T-cell (primary cell): Measurements from ENCODE around the gene CNIH4. TPM values are rescaled to one million over a fixed set of nuclear protein-coding genes. Genes with fewer than 3 reads are reported as not detected.

Experiments
- ATAC-seq, 4 experiments: fragments of 200-7000 bp in 3 of 4; fragments of 150-1000 bp in 1 of 4; cut with Tn5 transposase; replicated peaks in 1 of 4; 1 replicate in 3 of 4; 2 replicates in 1 of 4; pipeline ENCODE4 v1.10.0; 2021; ENCODE audit warnings: moderate library complexity in 3 of 4, mild to moderate bottlenecking in 2 of 4, moderate number of reproducible peaks in 1 of 4
- CTCF ChIA-PET, 2 donors: fragments of 300-600 bp; sonication (Branson Sonifier 250); formaldehyde crosslinking; loops; one replicate each; lab custom pipeline; 2022; ENCODE audit warnings: antibody characterized with exemption in 2 of 2; lab: Charles Lee
- POLR2A ChIA-PET, 2 donors: fragments of 300-600 bp; sonication (Branson Sonifier 250); formaldehyde crosslinking; loops; one replicate each; lab custom pipeline; 2022; ENCODE audit warnings: antibody characterized with exemption in 2 of 2; lab: Charles Lee
- DNase-seq, 35 experiments: peaks; one replicate each; pipeline versions ENCODE4 v3.0.0 to v3.0.0-alpha.2; 2013 to 2023
- H3K27ac ChIP-seq: one replicate; pipeline ENCODE4 v1.5.1; 2013; ENCODE audit warnings: low read length
- H3K27me3 ChIP-seq, 2 experiments: replicated peaks in 1 of 2; 1 replicate in 1 of 2; 2 replicates in 1 of 2; pipeline versions ENCODE4 v1.6.1 to v1.7.0; 2013; ENCODE audit warnings: low read length in 1 of 2, mixed read lengths in 1 of 2; ENCODE audit not compliant: control insufficient read depth in 2 of 2, insufficient read depth in 2 of 2; ENCODE audit errors: extremely low read depth in 1 of 2
- H3K36me3 ChIP-seq, 2 donors: 1 replicate in 1 of 2; 2 replicates in 1 of 2; pipeline versions ENCODE4 v1.6.1 to v1.7.0; 2013; ENCODE audit warnings: low read length in 1 of 2; ENCODE audit not compliant: control insufficient read depth in 2 of 2, insufficient read depth in 1 of 2; ENCODE audit errors: extremely low read depth in 1 of 2
- H3K4me1 ChIP-seq, 2 experiments: 1 replicate in 1 of 2; 2 replicates in 1 of 2; pipeline versions ENCODE4 v1.6.1 to v1.7.0; 2013; ENCODE audit warnings: low read length in 2 of 2, mixed read lengths in 1 of 2; ENCODE audit not compliant: insufficient read depth in 2 of 2, control insufficient read depth in 1 of 2; ENCODE audit errors: extremely low read depth in 1 of 2
- H3K4me3 ChIP-seq, 2 donors: 1 replicate in 1 of 2; 2 replicates in 1 of 2; pipeline versions ENCODE4 v1.5.1 to v1.7.0; 2013; ENCODE audit warnings: mild to moderate bottlenecking in 2 of 2, low read length in 1 of 2, moderate library complexity in 1 of 2; ENCODE audit not compliant: control insufficient read depth in 1 of 2; ENCODE audit errors: extremely low read depth in 1 of 2
- H3K9me3 ChIP-seq: 2 replicates; pipeline ENCODE4 v1.7.0; 2013
- H3K27ac Mint-ChIP-seq, 2 donors: one replicate each; pipeline ENCODE4 v1.8.0; 2020 to 2021; ENCODE audit warnings: mild to moderate bottlenecking in 2 of 2, mixed read lengths in 2 of 2
- H3K27me3 Mint-ChIP-seq, 2 donors: one replicate each; pipeline ENCODE4 v1.8.0; 2021 to 2022; ENCODE audit warnings: mixed read lengths in 2 of 2
- H3K36me3 Mint-ChIP-seq: one replicate; pipeline ENCODE4 v1.8.0; 2021; ENCODE audit warnings: mixed read lengths
- H3K4me1 Mint-ChIP-seq, 3 donors: one replicate each; pipeline ENCODE4 v1.8.0; 2020 to 2022; ENCODE audit warnings: mixed read lengths in 3 of 3, mild to moderate bottlenecking in 1 of 3
- H3K4me3 Mint-ChIP-seq, 3 donors: one replicate each; pipeline ENCODE4 v1.8.0; 2020 to 2022; ENCODE audit warnings: mild to moderate bottlenecking in 3 of 3, mixed read lengths in 3 of 3, moderate library complexity in 3 of 3
- H3K9me3 Mint-ChIP-seq, 3 donors: one replicate each; pipeline ENCODE4 v1.8.0; 2020 to 2022; ENCODE audit warnings: mixed read lengths in 3 of 3
- WGBS: methylation state at CpG from one replicate; pipeline ENCODE4 v1.1.5; 2013; ENCODE audit warnings: missing lambda C conversion rate; ENCODE audit not compliant: insufficient coverage; 5-methylcytosine and 5-hydroxymethylcytosine counted together
- total RNA-seq, 35 experiments: library from RNA in 6 of 35; stranded (reverse) in 6 of 35; fragments of 120-200 nt in 1 of 35; gene quantifications; one replicate each; pipeline versions ENCODE4 v1.2.1 to v1.2.4 and lab custom pipeline; 2013 to 2026

The CNIH4 gene
- total RNA-seq, 5 donors from 2014 or later (not counting 1 experiment from before 2014, with no cell fraction given): 25.9 to 40.9 (median 38.8) TPM

GRCh38 chr1:224321706-224322105, 35.0 kb upstream of the CNIH4 start:
- Histone ChIP-seq H3K36me3 (peaks cover 4 to 20% of the 10 kb centered on the region in 2 donors), H3K4me1 (peaks cover 0 to under 1% of the 10 kb centered on the region in 2 experiments), H3K4me3 (no peak overlapping the region), H3K27ac (no peak overlapping the region), H3K9me3 (no peaks in the 10 kb centered on the region), H3K27me3 (no peaks in the 10 kb centered on the region)
- ChIA-PET POLR2A (interaction anchor here in 1 of 2 donors (0.6 kb wide), 1 partner anchor 602 kb away, joined by 7 read pairs; no protein-coding TSS in a partner anchor), CTCF (interaction anchor here in 1 of 2 donors (0.7 kb wide), 1 partner anchor 9 kb away, joined by 5 read pairs; no protein-coding TSS in a partner anchor)
- Mint-ChIP-seq H3K9me3 (no peaks in the 10 kb centered on the region), H3K27me3 (no peaks in the 10 kb centered on the region), H3K4me1 (peaks cover 22 to 35% (median 31%) of the 10 kb centered on the region in 3 donors), H3K4me3 (no peak overlapping the region), H3K27ac (no peak overlapping the region), H3K36me3 (peaks cover 13% of the 10 kb centered on the region)
- DNase-seq: no peak
- no peak for ATAC-seq
- WGBS: no CpG with 5 or more reads among the region's 2 CpGs

- DNase-seq (no peak), ATAC-seq (no peak)
- Histone ChIP-seq H3K27me3 (no peaks in the 10 kb centered on the region), H3K4me1 (peaks cover 17 to 20% of the 10 kb centered on the region in 2 experiments), H3K9me3 (no peaks in the 10 kb centered on the region), H3K36me3 (peaks cover 4 to 21% of the 10 kb centered on the region in 2 donors), H3K27ac (no peak overlapping the region), H3K4me3 (no peak overlapping the region)
- Mint-ChIP-seq H3K27me3 (no peaks in the 10 kb centered on the region), H3K9me3 (no peaks in the 10 kb centered on the region), H3K27ac (no peak overlapping the region), H3K4me1 (peaks cover 55 to 63% (median 59%) of the 10 kb centered on the region in 3 donors), H3K36me3 (peaks cover 13% of the 10 kb centered on the region), H3K4me3 (no peak overlapping the region)
- ChIA-PET POLR2A (interaction anchor here in 1 of 2 donors (0.6 kb wide), 1 partner anchor 143 kb away, joined by 3 read pairs; the partner anchor contains the start of gene DEGS1), CTCF (no interaction called here)
- no CpG with 5 or more reads among the region's 1 CpG for WGBS
Observed at GRCh38 chr1:224325959-224326358, 30.7 kb upstream of the CNIH4 start.

GRCh38 chr1:224328644-224329043, 28.0 kb upstream of the CNIH4 start:
- Histone ChIP-seq H3K4me3 (peak overlapping the region in 1 of 2 donors; percentile 98), H3K27ac (no peak overlapping the region), H3K27me3 (no peaks in the 10 kb centered on the region), H3K4me1 (peaks cover 17 to 21% of the 10 kb centered on the region in 2 experiments), H3K9me3 (no peaks in the 10 kb centered on the region), H3K36me3 (peaks cover 4 to 13% of the 10 kb centered on the region in 2 donors)
- Mint-ChIP-seq H3K27me3 (no peaks in the 10 kb centered on the region), H3K4me1 (peaks cover 42 to 61% (median 54%) of the 10 kb centered on the region in 3 donors), H3K36me3 (peaks cover 10% of the 10 kb centered on the region), H3K27ac (no peak overlapping the region), H3K4me3 (peak overlapping the region; percentile 75 to 98 (median 95)), H3K9me3 (no peaks in the 10 kb centered on the region)
- no peak for ATAC-seq
- no CpG with 5 or more reads among the region's 6 CpGs for WGBS
- ChIA-PET CTCF (interaction anchor here in 1 of 2 donors (1.3 kb wide), 1 partner anchor 11 kb away, joined by 4 read pairs; no protein-coding TSS in a partner anchor), POLR2A (no interaction called here)
- DNase-seq: no peak

- POLR2A ChIA-PET: no interaction called here
- DNase-seq: no peak
Observed at GRCh38 chr1:224329484-224329841, 27.2 kb upstream of the CNIH4 start.

GRCh38 chr1:224329842-224330753, 26.6 kb upstream of the CNIH4 start, which contains the start of gene NVL:
NVL (minus strand) TSS chr1:224330172; CDS start chr1:224330127, 45 bp downstream.
- under 1% methylated on average over 30 of the region's 52 CpGs for WGBS
- CTCF ChIA-PET: interaction anchor here in 1 of 2 donors (1.3 to 1.4 kb wide), 3 partner anchors 13 to 221 kb away, joined by 3 to 10 read pairs (median 4); no protein-coding TSS in a partner anchor

More at GRCh38 chr1:224329484-224329841, 27.2 kb upstream of the CNIH4 start:
- peaks cover 17 to 21% of the 10 kb centered on the region in 2 experiments for H3K4me1 ChIP-seq
- H3K9me3 ChIP-seq: no peaks in the 10 kb centered on the region
- H3K36me3 Mint-ChIP-seq: peaks cover 10% of the 10 kb centered on the region
- peaks cover 2 to 11% of the 10 kb centered on the region in 2 donors for H3K36me3 ChIP-seq
- peak overlapping the region; percentile 81 to 98 for H3K4me3 ChIP-seq
- CTCF ChIA-PET: interaction anchor here in 1 of 2 donors (1.3 to 1.4 kb wide), 3 partner anchors 12 to 220 kb away, joined by 3 to 10 read pairs (median 4); no protein-coding TSS in a partner anchor
- H3K27ac Mint-ChIP-seq: peak overlapping the region; percentile 98 to 100
- peak overlapping the region; percentile 95 to 98 (median 96) for H3K4me3 Mint-ChIP-seq
- H3K27me3 ChIP-seq: no peaks in the 10 kb centered on the region
- peaks cover 43 to 63% (median 56%) of the 10 kb centered on the region in 3 donors for H3K4me1 Mint-ChIP-seq
- peak overlapping the region; percentile 94 for H3K27ac ChIP-seq
- peak in 1 of 4 experiments; percentile 2 for ATAC-seq
- H3K9me3 Mint-ChIP-seq: no peaks in the 10 kb centered on the region
- WGBS: 0% methylated on average over 2 of the region's 7 CpGs
- no peaks in the 10 kb centered on the region for H3K27me3 Mint-ChIP-seq

More at GRCh38 chr1:224329842-224330753, 26.6 kb upstream of the CNIH4 start, which contains the start of gene NVL:
- DNase-seq (peak; percentile 67 to 87 (median 75)), ATAC-seq (peak; percentile 93 to 95 (median 94))
- H3K9me3 ChIP-seq: no peaks in the 10 kb centered on the region
- peaks cover 43 to 61% (median 54%) of the 10 kb centered on the region in 3 donors for H3K4me1 Mint-ChIP-seq
- POLR2A ChIA-PET: interaction anchor here in 1 of 2 donors (0.6 to 0.7 kb wide), 2 partner anchors 140 to 210 kb away, joined by 3 read pairs; no protein-coding TSS in a partner anchor
- peak within 1 kb of the TSS; percentile 94 for H3K27ac ChIP-seq
- peaks cover 17 to 21% of the 10 kb centered on the region in 2 experiments for H3K4me1 ChIP-seq
- no peaks in the 10 kb centered on the region for H3K27me3 ChIP-seq
- no peaks in the 10 kb centered on the region for H3K9me3 Mint-ChIP-seq
- H3K4me3 ChIP-seq: peak within 1 kb of the TSS; percentile 81 to 98
- H3K27me3 Mint-ChIP-seq: no peaks in the 10 kb centered on the region
- peaks cover 10% of the 10 kb centered on the region for H3K36me3 Mint-ChIP-seq
- peak within 1 kb of the TSS; percentile 98 to 100 for H3K27ac Mint-ChIP-seq
- peaks cover 0 to 7% of the 10 kb centered on the region in 2 donors for H3K36me3 ChIP-seq
- peak within 1 kb of the TSS; percentile 95 to 98 (median 96) for H3K4me3 Mint-ChIP-seq
